Measurements from ENCODE around the gene ADORA2B.

DNA sequence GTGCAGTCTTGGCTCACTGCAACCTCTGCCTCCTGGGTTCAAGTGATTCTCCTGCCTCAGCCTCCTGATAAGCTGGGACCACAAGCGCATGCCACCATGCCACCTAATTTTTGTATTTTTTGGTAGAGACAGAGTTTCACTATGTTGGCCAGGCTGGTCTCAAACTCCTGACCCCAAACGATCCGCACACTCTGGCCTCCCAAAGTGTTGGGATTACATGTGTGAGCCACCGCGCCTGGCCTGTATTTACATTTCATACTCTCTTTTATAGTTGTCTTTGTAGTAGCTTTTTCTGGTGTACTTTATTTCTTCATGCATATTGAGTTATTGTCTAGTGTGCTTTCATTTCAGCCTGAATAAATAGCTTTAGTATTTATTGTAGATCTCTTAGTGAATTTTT, 10.1 kb upstream of the ADORA2B start:
- TF ChIP-seq, protein P1, sequence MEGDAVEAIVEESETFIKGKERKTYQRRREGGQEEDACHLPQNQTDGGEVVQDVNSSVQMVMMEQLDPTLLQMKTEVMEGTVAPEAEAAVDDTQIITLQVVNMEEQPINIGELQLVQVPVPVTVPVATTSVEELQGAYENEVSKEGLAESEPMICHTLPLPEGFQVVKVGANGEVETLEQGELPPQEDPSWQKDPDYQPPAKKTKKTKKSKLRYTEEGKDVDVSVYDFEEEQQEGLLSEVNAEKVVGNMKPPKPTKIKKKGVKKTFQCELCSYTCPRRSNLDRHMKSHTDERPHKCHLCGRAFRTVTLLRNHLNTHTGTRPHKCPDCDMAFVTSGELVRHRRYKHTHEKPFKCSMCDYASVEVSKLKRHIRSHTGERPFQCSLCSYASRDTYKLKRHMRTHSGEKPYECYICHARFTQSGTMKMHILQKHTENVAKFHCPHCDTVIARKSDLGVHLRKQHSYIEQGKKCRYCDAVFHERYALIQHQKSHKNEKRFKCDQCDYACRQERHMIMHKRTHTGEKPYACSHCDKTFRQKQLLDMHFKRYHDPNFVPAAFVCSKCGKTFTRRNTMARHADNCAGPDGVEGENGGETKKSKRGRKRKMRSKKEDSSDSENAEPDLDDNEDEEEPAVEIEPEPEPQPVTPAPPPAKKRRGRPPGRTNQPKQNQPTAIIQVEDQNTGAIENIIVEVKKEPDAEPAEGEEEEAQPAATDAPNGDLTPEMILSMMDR (IDR thresholded peaks at IDR 0.05; ENCODE audit: low read depth, low read length, poor library complexity, severe bottlenecking), result no peak
- no peak for TF ChIP-seq EZH2phosphoT487 (IDR thresholded peaks at IDR 0.05; ENCODE audit: borderline replicate concordance, low read length)
